Kidney capillary endothelial cell (primary cell): ENCODE data around the gene SPNS1.
A peak's percentile ranks its signal among the peaks of the same experiment; 100 is the strongest.
"Not testable (repeated sequence)": the region's sequence is repeated elsewhere in the genome, so short reads cannot be mapped to it uniquely, and the experiment has no call there.

Experiments used
- DNase-seq: peaks from one replicate; pipeline ENCODE4 v3.0.0-alpha.2; 2018; ENCODE audit warnings: low spot score

Gene SPNS1

DNA sequence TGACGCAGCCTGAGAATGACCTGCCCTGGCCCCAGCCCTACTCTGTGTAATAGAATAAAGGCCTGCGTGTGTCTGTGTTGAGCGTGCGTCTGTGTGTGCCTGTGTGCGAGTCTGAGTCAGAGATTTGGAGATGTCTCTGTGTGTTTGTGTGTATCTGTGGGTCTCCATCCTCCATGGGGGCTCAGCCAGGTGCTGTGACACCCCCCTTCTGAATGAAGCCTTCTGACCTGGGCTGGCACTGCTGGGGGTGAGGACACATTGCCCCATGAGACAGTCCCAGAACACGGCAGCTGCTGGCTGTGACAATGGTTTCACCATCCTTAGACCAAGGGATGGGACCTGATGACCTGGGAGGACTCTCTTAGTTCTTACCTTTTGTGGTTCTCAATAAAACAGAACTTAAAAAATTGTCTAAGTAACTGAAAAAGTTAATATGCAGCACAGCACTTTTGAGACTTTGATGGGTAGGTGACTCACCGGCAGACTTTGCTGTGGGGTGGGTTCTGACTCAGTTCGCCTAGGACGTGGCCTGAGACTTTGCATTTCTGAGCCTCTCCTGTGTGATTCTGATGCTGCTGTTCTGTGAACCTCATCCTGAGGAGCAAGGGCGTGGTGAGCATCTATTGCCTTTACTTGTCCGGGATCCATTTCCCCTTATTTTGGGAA, 15.9 kb downstream of the SPNS1 start:
- DNase-seq: no peak

DNA sequence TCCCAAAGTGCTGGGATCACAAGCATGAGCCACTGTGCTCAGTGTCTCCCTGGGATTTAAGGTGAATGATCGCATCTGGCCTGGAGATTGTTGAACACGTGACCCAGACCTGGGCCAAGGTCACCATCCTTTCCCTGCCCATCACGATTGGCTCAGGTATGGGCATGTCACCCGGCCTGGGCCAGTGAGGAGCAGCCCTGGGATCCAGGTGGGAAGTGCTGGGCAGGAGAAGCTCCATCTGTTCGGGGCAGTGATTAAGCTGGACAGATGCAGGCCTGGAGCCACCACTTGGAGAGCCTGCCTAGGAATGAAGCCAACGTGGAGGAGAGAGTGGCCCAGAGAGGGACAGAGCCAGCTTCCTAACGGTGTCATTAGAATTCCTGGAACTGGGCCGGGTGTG, 17.1 kb downstream of the SPNS1 start:
- no peak for DNase-seq

DNA sequence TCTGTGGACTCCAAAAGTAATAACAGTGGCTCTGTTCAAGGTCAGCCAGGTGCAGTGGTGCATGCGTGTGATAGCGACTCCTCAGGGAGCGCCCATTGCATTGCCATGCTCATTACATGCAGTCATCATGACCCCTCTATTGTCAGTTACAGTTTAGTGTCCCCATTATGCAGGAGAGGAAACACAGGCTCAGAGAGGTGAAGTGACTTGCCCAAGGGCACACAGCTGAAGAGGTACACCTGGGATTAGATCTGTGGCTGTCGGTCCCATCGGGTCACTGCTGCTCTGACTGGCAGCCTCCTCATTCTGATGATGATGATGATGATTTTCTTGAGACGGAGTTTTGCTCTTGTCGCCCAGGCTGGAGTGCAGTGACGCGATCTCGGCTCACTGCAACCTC, 17.9 kb downstream of the SPNS1 start:
- no peak for DNase-seq

DNA sequence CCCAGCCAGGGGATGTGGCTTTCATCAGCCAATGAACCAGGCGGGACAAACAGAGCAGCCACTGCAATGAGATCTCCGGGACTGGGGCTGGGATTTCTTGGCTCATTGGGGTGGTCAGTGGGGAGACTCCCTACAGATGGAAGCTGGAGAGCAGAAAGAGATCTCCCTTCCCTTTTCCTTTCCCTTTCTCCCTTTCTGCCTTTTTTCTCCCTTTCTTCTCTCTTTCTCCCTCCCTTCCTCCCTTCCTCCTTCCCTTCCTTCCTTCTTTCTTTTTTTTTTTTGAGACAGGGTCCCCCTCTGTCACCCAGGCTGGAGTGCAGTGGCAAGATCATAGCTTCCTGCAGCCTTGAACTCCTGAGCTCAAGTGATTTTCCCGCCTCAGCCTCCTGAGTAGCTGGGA, 24.3 kb downstream of the SPNS1 start:
- DNase-seq: no peak

DNA sequence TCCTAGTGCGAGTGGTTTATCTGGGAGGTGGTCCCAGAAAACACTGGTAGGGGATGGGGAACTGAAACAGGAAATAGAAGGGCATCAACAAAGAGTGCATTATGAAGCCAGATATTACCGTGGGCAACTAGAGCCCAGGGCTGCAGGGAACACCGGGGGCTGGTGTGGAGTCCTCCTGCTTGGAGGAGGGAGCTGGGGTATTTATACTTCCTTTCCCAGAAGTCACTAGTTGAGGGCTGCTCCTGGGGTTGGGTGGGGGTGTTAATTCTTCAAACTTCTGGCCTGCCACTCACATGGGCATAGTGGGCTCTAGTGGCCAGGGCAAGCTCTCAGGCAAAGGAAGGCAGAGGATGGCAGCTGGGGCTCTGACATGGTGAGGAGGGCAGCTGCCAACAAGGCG, 25.0 kb downstream of the SPNS1 start:
- DNase-seq: no peak

DNA sequence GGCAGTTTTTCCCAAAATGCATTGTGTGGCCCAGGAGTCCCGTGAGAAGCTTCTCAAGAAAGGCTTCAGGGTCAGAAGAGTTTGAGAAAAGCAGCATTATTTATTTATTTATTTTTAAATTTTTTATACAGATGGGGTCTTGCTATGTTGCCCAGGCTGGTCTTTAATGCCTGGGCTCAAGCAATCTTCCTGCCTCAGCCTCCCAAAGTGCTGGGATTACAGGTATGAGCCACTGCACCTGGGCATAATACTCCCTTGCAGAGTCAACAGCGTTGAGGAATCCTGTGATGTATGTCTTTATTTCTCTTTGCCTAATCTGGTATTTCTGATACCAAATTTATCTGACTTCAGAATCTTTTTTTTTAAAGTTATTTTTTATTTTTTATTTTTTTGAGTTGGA, 25.4 kb downstream of the SPNS1 start:
- DNase-seq: no peak

DNA sequence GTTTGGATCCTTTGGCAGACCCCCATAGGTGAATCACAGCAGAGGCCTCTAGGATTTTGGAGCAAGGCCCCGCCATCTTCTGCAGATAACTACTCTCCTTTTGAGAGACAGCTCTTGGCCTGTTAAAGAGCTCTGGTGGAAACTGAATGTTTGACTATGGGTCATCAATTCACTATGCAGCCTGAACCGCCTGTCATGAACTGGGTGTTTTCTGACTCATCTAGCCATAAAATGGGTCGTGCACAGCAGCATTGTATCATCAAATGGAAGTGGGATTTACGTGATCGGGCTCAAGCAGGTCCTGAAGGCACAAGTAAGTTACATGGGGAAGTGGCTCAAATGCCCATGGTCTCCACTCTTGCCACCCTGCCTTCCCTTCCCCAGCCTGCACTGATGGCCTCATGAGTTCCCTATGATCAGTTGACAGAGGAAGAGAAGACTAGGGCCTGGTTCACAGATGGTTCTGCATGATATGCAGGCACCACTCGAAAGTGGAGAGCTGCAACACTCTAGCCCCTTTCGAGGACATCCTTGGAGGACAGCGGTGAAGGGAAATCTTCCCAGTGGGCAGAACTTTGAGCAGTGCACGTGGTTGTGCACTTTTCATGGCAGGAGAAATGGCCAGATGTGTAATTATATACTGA, 30.0 kb downstream of the SPNS1 start:
- not testable (repeated sequence) for DNase-seq

DNA sequence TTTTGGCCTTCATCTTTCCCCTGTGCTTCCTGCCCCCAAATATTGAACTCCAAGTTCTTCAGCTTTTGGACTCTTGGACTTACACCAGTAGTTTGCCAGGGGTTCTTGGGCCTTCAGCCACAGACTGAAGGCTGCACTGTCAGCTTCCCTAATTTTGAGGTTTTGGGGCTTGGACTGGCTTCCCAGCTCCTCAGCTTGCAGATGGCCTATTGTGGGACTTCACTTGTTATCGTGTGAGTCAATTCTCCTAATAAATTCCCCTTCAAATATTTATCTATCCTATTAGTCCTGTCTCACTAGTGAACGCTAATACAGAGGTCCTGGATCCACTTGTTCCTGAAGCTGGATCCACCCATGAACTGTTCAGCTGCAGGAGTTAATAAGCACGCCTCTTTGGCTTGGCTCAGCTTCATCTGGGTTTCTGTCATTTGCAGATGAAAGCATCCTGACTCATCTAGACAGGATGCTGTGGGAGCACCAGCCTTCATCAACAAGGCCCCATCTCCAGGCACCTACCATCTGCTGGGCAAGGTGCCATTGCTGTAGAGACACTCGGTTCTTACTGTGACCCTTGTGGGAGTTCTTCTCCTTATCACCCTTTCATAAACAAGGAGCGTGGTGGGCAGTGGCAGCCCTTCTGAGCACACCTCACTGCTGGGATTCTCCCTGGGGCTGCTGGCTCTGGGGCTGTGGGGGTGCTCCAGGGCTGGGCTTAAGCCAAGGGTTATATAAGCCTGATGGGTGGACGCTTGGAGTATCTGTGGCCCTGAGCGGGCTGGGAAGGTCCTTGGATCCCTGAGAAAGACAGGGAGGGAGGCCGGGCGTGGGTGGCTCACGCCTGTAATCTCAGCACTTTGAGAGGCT, 33.4 kb downstream of the SPNS1 start:
- peak; percentile 6 for DNase-seq

DNA sequence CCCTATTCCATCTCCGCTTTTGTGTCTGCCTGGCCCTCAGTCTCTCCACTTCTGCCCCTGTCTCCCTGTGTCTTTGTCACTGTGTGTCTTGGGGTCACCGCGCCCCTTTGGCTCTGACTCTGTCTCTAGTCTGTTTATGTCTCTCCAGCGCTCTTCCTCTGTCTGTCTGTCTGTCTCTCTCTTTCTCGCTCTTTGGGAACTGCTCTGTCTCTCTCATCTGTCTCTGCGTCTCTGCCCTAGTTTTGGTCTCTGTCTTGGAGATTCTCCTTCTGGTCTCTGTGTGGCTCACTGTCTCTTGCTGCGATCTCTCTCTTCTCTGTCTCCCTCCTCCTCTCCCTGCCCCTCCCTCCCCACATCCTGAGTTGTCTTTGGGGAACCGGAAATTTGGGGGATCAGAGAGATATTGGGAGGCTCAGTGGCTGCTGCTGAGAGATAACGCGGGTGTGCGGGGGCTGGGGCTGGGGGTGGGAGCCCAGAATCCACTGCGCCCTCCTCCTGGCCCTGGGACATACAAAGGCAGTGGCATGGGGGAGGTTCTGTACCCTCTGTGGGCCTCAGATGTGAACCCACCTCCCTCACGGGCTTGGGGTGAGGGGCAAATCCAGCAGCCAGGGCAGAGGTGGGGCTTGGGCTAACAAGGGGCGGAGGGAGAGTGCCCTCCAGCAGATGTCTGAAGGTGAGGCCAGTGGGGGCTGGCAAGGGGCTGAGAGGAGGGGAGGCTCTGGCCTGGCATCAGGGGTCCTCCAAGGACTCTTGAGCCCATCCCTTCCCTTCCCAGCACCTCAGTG, 34.7 kb downstream of the SPNS1 start:
- DNase-seq: no peak

DNA sequence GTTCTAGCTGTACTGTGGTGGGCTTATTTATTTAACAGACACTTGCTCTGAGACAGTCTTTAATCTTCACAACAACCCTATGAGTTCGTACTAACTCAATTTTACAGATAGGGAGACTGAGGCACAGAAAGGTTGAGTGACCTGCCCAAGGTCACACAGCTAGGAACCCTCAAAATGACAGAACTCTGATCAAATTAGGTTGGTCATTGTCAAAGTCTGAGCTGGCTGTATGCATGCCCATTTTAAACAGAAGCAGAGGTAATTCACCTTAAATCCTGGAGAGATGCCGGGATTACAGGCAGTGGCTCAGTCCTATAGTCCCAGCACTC, 35.2 kb downstream of the SPNS1 start:
- DNase-seq: no peak

DNA sequence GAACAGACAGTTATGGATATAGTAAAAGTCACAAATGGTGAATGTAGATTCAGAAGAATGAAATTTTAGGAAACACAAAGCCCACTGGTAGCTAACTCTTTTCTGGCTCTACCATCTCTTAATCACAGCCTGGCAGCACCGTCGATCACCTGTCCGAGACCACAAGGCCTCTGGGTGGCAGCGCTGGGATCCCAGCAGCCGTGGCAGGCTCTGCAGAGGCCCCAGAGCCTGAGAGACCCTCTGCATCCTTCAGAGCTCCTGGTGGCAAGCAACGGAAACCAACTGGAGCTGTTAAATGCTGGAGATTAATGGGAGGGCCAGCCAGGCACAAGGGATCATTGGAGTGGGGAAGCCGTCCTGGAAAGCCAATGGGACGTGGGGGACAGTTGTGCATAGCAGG, 36.5 kb downstream of the SPNS1 start:
- DNase-seq: no peak

DNA sequence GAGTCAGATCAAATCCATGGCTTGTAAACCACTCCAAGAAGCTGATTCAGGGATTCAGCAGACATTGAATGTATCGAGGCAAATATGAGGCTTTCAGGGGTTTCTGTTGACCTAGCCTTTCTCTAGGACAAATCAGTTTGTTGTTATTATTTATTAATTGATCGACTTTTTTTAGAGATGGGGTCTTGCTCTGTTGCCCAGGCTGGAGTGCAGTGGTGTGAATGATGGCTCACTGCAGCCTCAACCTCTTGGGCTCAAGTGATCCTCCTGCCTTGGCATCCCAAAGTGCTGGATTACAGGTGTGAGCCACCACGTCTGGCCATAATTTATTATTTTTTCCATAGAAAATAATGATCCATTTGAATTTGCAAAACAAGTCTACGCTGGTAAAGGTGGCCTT, 37.3 kb downstream of the SPNS1 start:
- no peak for DNase-seq

DNA sequence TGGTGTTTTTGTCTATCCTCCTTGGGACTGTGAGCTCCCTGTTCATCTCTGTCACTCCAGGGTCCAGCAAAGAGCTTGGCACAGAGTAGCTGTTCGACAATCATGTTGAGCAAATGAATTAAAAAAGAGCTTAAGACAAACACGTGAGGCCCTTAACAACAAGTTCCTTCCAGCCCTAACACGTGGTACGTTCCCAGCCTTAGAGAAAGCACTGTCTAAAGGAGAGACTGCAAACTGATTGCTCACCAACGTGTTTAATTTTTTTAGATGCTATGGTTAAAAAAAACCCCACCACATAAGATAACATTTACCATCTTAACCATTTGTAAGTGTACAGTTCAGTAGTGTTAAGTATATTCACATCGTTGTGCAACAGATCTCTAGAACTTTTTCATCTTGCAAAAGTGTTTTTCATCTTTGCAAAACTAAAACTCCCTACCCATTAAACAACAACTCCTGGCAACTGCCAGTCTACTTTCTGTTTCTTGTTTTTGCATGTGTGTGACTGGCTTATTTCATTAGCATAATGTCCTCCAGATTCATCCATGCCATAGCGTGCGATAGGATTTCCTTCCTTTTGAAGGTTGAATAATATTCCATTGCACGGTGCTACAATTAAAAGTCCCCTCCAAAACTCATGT, 38.5 kb downstream of the SPNS1 start:
- DNase-seq: no peak

DNA sequence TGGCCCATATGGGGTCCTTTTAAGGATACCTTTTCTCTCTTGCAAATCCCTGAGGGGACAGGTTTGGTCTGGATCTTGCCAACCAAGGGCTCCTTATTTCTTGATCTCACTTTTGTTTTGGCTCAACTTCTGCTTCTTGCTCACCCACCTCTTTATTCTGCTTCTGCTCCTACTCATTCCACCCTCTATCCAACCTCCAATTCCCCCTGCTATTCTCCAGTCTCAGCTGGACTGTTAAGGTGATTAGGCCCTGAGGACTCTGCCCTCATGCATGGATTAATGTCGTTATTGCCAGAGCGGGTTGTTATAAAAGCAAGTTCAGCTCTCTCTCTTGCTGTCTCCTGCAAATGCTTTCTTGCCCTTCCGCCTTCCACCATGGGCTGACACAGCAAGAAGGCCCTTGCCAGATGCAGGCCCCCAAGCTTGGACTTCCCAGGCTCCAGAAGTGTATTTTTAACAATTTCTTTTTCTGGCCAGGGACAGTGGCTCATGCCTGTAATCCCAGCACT, 40.0 kb downstream of the SPNS1 start:
- no peak for DNase-seq

DNA sequence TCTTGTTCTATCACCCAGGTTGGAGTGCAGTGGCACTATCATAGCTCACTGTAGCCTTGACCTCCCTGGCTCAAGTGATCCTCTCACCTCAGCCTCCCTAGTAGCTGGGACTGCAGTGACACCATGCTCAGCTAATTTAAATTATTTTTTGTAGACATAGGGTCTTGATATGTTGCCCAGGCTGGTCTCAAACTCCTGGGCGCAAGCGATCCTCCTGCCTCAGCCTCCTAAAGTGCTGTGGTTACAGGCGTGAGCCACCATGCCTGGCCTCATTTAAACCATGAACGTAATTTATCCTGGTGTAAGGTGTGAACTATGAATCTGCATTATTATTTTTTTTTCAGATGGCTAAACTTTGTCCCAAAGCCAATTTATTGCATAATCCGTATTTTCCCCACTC, 47.6 kb downstream of the SPNS1 start:
- DNase-seq: no peak

DNA sequence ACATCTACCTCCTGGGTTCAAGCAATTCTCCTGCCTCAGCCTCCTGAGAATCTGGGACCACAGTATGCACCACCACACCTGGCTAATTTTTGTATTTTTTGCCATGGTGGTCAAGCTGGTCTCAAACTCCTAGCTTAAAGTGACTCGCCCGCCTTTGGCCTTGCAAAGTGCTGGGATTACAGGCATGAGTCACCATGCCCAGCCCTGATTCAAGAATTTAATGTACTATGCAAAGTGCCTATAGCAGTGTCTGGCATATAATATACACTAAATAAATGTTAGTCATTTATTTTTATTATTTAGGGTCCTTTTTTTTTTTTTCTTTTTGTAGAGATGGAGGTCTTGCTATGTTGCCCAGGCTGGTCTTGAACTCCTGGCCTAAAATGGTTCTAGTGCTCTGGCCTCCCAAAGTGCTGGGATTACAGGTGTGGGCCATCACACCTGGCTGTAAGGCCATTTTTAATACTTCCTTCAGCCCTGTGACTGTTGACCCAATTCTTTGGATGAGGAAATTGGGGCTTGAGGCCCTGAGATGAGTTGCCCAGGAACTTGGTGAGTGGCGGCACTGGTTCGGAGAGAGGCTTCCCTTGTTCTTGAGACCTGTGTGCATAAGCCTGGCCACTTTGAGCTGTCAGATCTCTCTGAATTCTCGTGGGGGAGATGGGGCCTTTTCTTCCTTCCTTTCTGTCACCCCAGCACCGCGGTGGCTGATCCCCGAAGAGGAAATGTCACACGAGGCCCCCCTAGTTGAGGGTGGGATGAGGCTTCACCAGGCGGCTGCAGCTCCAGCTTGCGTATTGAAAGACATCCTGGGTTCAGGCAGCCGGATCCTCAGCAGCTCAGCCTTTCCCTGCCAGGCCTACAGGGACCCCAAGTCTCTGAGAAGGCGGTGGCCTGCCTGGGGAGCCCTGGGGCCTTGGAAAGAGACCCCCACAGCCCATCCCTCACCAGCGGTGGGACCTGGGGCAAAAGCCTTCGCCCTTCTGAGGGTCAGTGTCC, 49.0 kb downstream of the SPNS1 start:
- no peak for DNase-seq

DNA sequence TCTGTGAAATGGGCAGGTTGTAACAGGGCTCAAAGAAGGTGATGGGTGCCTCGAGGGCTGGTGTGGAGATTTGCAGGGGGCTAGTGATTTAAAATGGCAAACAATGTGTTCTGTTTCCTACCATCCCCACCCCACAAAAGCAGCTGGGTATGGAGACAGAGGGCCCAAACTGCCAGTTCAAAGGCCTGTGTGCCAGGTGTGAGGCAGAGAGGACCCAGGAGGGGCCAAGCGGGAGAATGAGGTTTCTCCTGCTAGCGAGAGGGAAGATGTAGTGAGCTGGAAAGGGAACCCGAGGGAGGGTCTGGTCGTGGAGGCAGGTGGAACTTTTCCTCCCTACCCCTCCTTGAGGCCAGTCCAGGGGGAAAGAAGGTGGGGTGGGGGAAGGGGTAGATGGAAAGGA, 49.7 kb downstream of the SPNS1 start:
- no peak for DNase-seq

DNA sequence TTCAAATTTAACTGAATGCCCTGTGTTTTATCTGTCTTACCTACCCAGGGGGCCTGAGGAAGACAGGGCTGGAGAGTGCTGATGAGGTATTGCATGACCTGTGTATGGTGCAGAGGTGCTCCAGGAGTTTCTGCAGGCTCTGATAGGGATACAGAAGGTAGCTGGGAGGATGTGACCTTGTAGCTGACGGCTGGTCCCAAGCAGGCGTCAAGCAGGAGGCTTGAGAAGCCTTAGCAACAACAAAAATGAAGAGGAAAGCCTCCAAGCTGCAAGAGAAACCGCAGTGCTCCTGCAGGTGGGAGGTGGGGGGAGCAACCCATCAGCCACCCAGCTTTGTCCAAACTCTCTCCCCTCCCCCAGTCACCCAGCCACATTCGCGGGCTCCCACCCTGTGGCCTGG, 50.6 kb downstream of the SPNS1 start:
- no peak for DNase-seq

DNA sequence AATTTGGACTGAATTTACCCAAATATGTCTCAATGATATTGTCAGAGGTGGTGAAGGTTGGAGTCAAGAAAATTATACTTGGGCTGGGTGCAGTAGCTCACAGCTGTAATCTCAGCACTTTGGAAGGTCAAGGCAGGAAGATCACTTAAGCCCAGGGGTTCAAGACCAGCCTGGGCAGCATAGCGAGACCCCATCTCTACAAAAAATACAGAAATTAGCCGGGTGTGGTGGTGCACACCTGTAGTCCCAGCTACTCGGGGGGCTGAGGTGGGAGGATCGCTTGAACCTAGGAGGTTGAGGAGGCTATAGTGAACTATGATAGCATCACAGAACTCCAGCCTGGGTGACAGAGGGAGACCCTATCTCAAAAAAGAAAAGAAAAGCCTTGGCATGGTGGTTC, 51.2 kb downstream of the SPNS1 start:
- no peak for DNase-seq

DNA sequence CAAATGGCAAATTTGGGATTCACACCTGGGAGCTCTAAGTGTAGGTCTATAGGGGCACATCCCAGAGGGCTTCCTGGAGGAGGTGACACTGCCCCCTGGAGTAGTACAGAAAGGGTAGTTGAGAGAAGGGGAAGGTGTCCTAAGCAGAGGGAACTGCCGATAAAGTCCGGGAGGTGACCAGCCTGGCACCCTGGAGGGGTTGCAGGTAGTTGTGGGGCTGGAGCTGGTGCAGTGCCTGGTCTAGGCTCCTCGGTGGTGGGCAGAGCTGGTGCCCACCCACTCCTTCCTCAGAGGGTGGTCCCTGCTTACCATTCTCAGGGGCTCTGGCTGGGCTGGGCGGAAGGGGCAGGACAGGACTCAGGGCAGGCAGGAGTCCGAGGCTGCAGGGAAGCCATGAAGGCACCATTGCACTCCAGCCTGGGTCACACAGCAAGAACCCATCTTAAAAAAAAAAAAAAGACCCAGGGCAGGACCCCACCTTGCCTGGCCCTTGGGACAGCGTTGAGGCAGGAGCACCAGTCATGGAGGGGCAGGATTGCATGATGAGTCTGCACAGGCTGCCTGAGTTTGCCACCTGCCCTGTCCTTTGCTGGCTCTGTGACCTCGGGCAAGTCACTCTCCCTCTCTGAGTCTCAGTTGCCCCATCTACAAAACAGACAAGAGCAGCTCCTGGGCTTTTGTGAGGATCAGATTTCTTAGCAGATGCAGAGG, 54.0 kb downstream of the SPNS1 start:
- no peak for DNase-seq
